ENCODE data around the gene PKMYT1.

DNA sequence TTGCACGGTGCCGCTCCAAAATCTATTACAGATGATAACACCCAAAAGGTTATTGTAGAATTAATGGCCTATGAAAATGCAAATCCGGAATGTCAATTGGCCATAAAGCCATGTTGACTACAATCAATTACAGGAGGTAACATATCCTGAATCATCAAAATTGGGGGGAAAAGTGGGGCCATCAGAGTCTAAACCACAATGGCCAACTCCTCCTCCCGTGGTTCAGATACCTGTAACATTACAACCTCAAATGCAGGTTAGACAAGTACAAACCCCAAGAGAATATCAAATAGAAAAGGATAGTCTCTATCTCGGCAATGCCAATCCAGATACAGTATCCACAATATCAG is 53.6 kb downstream of the PKMYT1 start:
- no peak for TF ChIP-seq EZH2 (IDR thresholded peaks at IDR 0.05; ENCODE audit: low read depth)
- no peak for TF ChIP-seq CTCF (conservative IDR thresholded peaks at IDR 0.05)
